ENCODE results near the gene IL17F.
"Not testable (repeated sequence)": the region's sequence is repeated elsewhere in the genome, so short reads cannot be mapped to it uniquely, and the experiment has no call there.

IL17F gene

GRCh38 chr6:52243282-52243893 lies 912 bp downstream of the IL17F start:
- no peak for DNase-seq

GRCh38 chr6:52241819-52242218 lies 2.5 kb downstream of the IL17F start:
- no peak for DNase-seq

GRCh38 chr6:52233975-52234823 lies 10.1 kb downstream of the IL17F start:
- peak; percentile 14 to 20 for DNase-seq

- DNase-seq: no peak
Observed at GRCh38 chr6:52233005-52233404, 11.3 kb downstream of the IL17F start.

GRCh38 chr6:52231406-52232127 lies 12.7 kb downstream of the IL17F start:
- no peak for DNase-seq

GRCh38 chr6:52230685-52231084 lies 13.6 kb downstream of the IL17F start:
- DNase-seq: no peak

- no peak for DNase-seq
Observed at GRCh38 chr6:52227495-52227894, 16.8 kb downstream of the IL17F start.

GRCh38 chr6:52221302-52221701 lies 23.0 kb downstream of the IL17F start:
- DNase-seq: no peak

GRCh38 chr6:52217761-52218160 lies 26.5 kb downstream of the IL17F start:
- no peak for DNase-seq

- DNase-seq: no peak
Observed at GRCh38 chr6:52216932-52217575, 27.2 kb downstream of the IL17F start.

GRCh38 chr6:52215787-52216186 lies 28.5 kb downstream of the IL17F start:
- no peak for DNase-seq

- DNase-seq: no peak
Observed at GRCh38 chr6:52213127-52213526, 31.2 kb downstream of the IL17F start.

GRCh38 chr6:52210227-52210626 lies 34.1 kb downstream of the IL17F start:
- no peak for DNase-seq

GRCh38 chr6:52209770-52210169 lies 34.5 kb downstream of the IL17F start:
- no peak for DNase-seq

- no peak for DNase-seq
Observed at GRCh38 chr6:52208612-52209011, 35.7 kb downstream of the IL17F start.

- DNase-seq: no peak
Observed at GRCh38 chr6:52207066-52207465, 37.2 kb downstream of the IL17F start.

GRCh38 chr6:52201493-52201892 lies 42.8 kb downstream of the IL17F start:
- DNase-seq: no peak

GRCh38 chr6:52201046-52201445 lies 43.3 kb downstream of the IL17F start:
- no peak for DNase-seq

- DNase-seq: not testable (repeated sequence)
Observed at GRCh38 chr6:52200088-52200487, 44.2 kb downstream of the IL17F start.

GRCh38 chr6:52195886-52196285 lies 48.4 kb downstream of the IL17F start:
- DNase-seq: no peak

- no peak for DNase-seq
Observed at GRCh38 chr6:52191824-52192223, 52.5 kb downstream of the IL17F start.

GRCh38 chr6:52190409-52190808 lies 53.9 kb downstream of the IL17F start:
- DNase-seq: no peak

GRCh38 chr6:52189974-52190373 lies 54.3 kb downstream of the IL17F start:
- no peak for DNase-seq
